Fibroblast of lung (primary cell): ENCODE results near the gene MTA1. TPM values are rescaled to one million over a fixed set of nuclear protein-coding genes. Genes with fewer than 3 reads are reported as not detected.

Experiments used
- DNase-seq, 2 donors: peaks; one replicate each; pipeline versions ENCODE4 v3.0.0 to v3.0.0-alpha.2; 2010; ENCODE audit warnings: low read depth in 2 of 2
- H2AFZ ChIP-seq: 2 replicates; pipeline ENCODE4 v1.5.1; 2012; ENCODE audit warnings: low read length, control low read depth, inconsistent platforms
- H3K27ac ChIP-seq: 2 replicates; pipeline ENCODE4 v1.5.1; 2011; ENCODE audit warnings: low read length, control low read depth; ENCODE audit not compliant: insufficient read depth
- H3K27me3 ChIP-seq: 2 replicates; pipeline ENCODE4 v1.5.1; 2011; ENCODE audit warnings: mild to moderate bottlenecking, low read length; ENCODE audit not compliant: control insufficient read depth, insufficient read depth
- H3K36me3 ChIP-seq: 2 replicates; pipeline ENCODE4 v1.5.1; 2011; ENCODE audit warnings: low read length; ENCODE audit not compliant: control insufficient read depth, insufficient read depth
- H3K4me1 ChIP-seq: 2 replicates; pipeline ENCODE4 v1.5.1; 2011; ENCODE audit warnings: low read length; ENCODE audit not compliant: control insufficient read depth, insufficient read depth; ENCODE audit errors: extremely low read depth
- H3K4me2 ChIP-seq: 2 replicates; pipeline ENCODE4 v1.5.1; 2011; ENCODE audit warnings: low read length, control low read depth; ENCODE audit not compliant: insufficient read depth; ENCODE audit errors: extremely low read depth
- H3K4me3 ChIP-seq, 4 experiments: fragments of 200-600 bp in 1 of 4; sonication (generic) in 1 of 4; replicated peaks in 1 of 4; 2 replicates each; pipeline ENCODE4 v1.5.1; 2011 to 2016; ENCODE audit warnings: low read length in 4 of 4, low read depth in 3 of 4, mild to moderate bottlenecking in 3 of 4, control low read depth in 2 of 4, inconsistent platforms in 1 of 4, mixed read lengths in 1 of 4; ENCODE audit not compliant: insufficient read depth in 1 of 4; ENCODE audit errors: control extremely low read depth in 1 of 4
- H3K79me2 ChIP-seq: 2 replicates; pipeline ENCODE4 v1.5.1; 2012; ENCODE audit warnings: mild to moderate bottlenecking, low read length, inconsistent platforms; ENCODE audit not compliant: control insufficient read depth, insufficient read depth
- H3K9ac ChIP-seq: 2 replicates; pipeline ENCODE4 v1.5.1; 2011; ENCODE audit warnings: mild to moderate bottlenecking, low read length, control low read depth; ENCODE audit not compliant: insufficient read depth
- H3K9me3 ChIP-seq: 2 replicates; pipeline ENCODE4 v1.5.1; 2012; ENCODE audit warnings: low read depth, low read length; ENCODE audit not compliant: control insufficient read depth, insufficient read depth
- H4K20me1 ChIP-seq: 2 replicates; pipeline ENCODE4 v1.5.1; 2011; ENCODE audit warnings: low read length; ENCODE audit not compliant: control insufficient read depth, insufficient read depth; ENCODE audit errors: extremely low read depth
- CTCF ChIP-seq, 2 donors: IDR thresholded peaks in 1 of 2; conservative IDR thresholded peaks in 1 of 2; 1 replicate in 1 of 2; 2 replicates in 1 of 2; pipeline ENCODE4 v1.5.1; 2011 to 2012; ENCODE audit warnings: low read length in 2 of 2, control low read depth in 1 of 2, inconsistent platforms in 1 of 2, low read depth in 1 of 2, mild to moderate bottlenecking in 1 of 2
- EZH2 ChIP-seq: IDR thresholded peaks from 2 replicates; pipeline ENCODE4 v1.5.1; 2012; ENCODE audit warnings: low read length, control low read depth, mild to moderate bottlenecking; ENCODE audit errors: missing control alignments
- polyA plus RNA-seq, 2 donors: library from polyadenylated mRNA; depleted of rRNA in 1 of 2; stranded (reverse) in 1 of 2; unstranded in 1 of 2; fragments of >200 nt; gene quantifications; 2 replicates each; pipeline ENCODE4 v1.2.1, GENCODE V29; 2011 to 2012; ENCODE audit warnings: missing spikeins in 1 of 2
- total RNA-seq: library from RNA; depleted of rRNA; stranded (reverse); fragments of >200 nt; gene quantifications from 2 replicates; pipeline ENCODE4 v1.2.1, GENCODE V29; 2014

MTA1 gene
- total and polyA plus RNA-seq, 2 donors (not counting 1 experiment from before 2014, with no cell fraction given): 28.6 to 29.7 TPM

DNA sequence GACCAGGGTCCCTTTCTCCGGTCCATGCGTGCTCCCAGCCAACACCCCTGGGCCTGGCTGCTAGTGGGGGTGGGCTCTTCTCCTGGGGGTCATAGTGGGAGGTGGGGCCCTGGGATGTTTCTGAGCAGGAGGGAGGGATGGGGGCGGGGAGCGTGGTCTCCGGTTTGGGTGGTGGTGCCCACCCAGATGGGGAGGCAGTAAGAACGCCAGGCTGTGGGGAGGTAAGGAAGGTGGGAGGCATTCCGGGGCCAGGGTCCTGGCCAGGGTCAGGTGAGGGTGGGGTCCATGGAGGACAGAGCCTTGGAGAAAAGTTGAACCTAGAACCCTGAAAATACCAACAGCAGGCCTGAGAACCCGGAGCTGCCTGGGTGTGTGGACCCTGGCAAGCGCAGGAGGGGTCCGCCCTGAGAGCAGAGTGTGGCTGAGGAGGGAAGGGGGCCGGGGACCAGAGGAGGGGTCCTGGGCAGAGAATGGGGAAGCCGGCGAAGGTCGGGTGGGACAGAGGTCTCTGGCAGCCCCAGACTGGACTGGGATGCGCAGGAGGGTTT, 60.6 kb downstream of the MTA1 start:
- Histone ChIP-seq H2AFZ (no peak overlapping the region), H3K79me2 (peaks cover 5% of the 10 kb centered on the region), H3K27me3 (no peaks in the 10 kb centered on the region), H3K27ac (peak overlapping the region; percentile 99), H3K4me1 (peaks cover 27% of the 10 kb centered on the region), H3K4me3 (no peak overlapping the region), H3K4me2 (no peak overlapping the region), H3K9ac (no peak overlapping the region), H4K20me1 (no peaks in the 10 kb centered on the region), H3K9me3 (no peaks in the 10 kb centered on the region), H3K36me3 (peaks cover 6% of the 10 kb centered on the region)
- TF ChIP-seq CTCF (conservative IDR thresholded peaks at IDR 0.05 in 1 of 2, IDR thresholded peaks at IDR 0.05 in 1 of 2; ENCODE audit: low read depth in 1 of 2, low read length in 2 of 2) (no peak), EZH2 (no peak)
- no peak for DNase-seq

DNA sequence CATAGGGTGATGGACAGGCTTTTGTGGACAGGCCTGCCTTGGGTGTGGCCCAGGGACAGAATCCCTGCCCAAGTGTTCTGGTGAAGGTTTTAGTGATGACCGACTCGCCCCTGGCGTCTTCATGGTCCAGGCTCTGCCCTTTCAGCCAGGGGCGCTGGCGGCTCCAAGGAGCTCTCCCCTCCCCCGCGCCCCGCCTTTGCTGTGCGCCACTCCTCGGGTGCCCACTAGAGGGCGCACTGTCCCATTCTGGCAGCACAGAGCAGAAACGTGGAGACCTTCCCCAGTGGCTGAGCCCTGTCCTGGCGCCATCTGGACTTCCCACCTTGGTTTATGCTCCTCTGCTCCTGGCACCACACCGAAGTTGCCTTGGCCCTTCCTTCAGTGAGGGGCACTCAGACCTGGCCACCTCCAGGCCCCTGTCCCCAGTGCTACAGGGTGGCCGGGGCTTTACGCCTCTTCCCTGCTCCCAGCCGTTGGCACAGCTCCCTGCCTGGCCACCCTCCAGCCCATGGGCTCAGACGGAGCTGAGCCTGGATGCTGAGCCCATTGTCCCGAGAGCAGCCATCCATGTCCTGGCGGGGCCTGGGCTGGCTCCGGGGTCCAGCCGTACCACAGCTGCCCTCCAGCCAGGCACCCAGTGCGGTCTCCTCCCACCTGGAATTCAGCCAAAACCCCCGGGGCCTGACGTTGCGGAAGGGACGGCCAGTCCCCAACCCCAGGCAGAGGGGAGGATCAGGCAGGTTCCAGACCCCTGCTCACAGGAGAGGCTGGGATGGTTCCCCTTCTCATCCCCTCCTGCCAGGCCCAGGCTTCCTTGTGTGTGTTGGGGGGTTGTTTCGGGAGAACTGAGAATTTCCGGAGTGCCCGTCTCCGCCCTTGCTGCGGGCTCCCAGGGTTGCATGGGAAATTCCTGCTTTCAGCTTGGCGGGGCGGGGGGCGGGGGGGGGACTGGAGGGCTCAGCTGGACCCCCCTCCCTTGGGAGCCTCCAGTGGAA, 61.5 kb downstream of the MTA1 start:
- Histone ChIP-seq H3K9me3 (no peaks in the 10 kb centered on the region), H3K79me2 (peaks cover 5% of the 10 kb centered on the region), H3K27me3 (peaks cover 4% of the 10 kb centered on the region), H3K9ac (peak overlapping the region; percentile 96), H3K27ac (peak overlapping the region; percentile 99), H3K4me2 (peak overlapping the region; percentile 89), H2AFZ (no peak overlapping the region), H4K20me1 (no peaks in the 10 kb centered on the region), H3K36me3 (peaks cover 6% of the 10 kb centered on the region), H3K4me1 (peaks cover 26% of the 10 kb centered on the region), H3K4me3 (peak overlapping the region in 3 of 4 experiments; percentile 0 to 59 (median 55))
- DNase-seq: peak; percentile 77 to 86
- TF ChIP-seq EZH2: no peak
- peak; percentile 88 to 89 for TF ChIP-seq CTCF (conservative IDR thresholded peaks at IDR 0.05 in 1 of 2, IDR thresholded peaks at IDR 0.05 in 1 of 2; ENCODE audit: low read depth in 1 of 2, low read length in 2 of 2)

- TF ChIP-seq EZH2: no peak
- TF ChIP-seq CTCF (conservative IDR thresholded peaks at IDR 0.05 in 1 of 2, IDR thresholded peaks at IDR 0.05 in 1 of 2; ENCODE audit: low read depth in 1 of 2, low read length in 2 of 2): peak; percentile 24 to 27
- H3K36me3 ChIP-seq: peaks cover 6% of the 10 kb centered on the region
- H3K9me3 ChIP-seq: no peaks in the 10 kb centered on the region
- peaks cover 17% of the 10 kb centered on the region for H3K4me1 ChIP-seq
- no peak overlapping the region for H2AFZ ChIP-seq
- H3K4me3 ChIP-seq: peak overlapping the region in 1 of 4 experiments; percentile 55
- no peaks in the 10 kb centered on the region for H4K20me1 ChIP-seq
- peaks cover 11% of the 10 kb centered on the region for H3K27me3 ChIP-seq
- DNase-seq: peak; percentile 93 to 96
- H3K4me2 ChIP-seq: peak overlapping the region; percentile 32
- peak overlapping the region; percentile 96 for H3K9ac ChIP-seq
- H3K27ac ChIP-seq: peak overlapping the region; percentile 99
- H3K79me2 ChIP-seq: peaks cover 4% of the 10 kb centered on the region
Observed at GRCh38 chr14:105481886-105482457, 62.3 kb downstream of the MTA1 start.
